Adrenal gland (tissue), 5 donors: ENCODE results near the gene ERC2.

Experiments used
- POLR2A ChIP-seq, 2 donors: fragments of 450-650 bp; IDR thresholded peaks; one replicate each; pipeline ENCODE4 v1.6.1; 2017; ENCODE audit warnings: antibody characterized with exemption in 2 of 2, mild to moderate bottlenecking in 2 of 2, moderate library complexity in 1 of 2
- TF ChIP-seq, protein P1 (sequence below), 6 experiments: fragments of 450-650 bp in 4 of 6; fragments of 200-600 bp in 2 of 6; sonication (generic) in 1 of 6; IDR thresholded peaks; 1 replicate in 5 of 6; 2 replicates in 1 of 6; pipeline versions ENCODE4 v1.5.1 to v1.8.0; 2016 to 2021; ENCODE audit warnings: antibody characterized with exemption in 6 of 6, mild to moderate bottlenecking in 2 of 6, moderate library complexity in 1 of 6
- donor health status: DM: no; HTN: no; CAD: no.

DNA sequence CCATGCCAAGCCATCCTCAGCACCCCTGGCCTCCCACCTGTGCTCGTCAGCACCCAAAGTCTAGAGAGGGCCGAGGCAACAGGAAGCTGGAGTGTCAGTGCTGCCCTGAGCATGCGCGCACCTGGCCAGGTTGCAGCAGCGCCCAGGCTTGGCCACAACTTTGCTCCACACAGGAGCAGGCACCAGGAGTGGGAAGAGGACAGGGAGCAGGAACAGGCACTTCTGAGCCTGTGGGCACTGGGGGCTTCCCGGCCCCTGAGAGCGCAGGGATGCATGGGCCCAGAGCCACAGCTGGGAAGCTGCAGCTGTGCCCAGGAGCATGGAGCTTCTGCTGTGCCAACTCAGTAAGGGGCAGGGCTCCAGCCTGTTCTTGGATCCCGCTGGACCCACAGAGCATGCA is 509.7 kb downstream of the ERC2 start:
- TF ChIP-seq, protein P1, sequence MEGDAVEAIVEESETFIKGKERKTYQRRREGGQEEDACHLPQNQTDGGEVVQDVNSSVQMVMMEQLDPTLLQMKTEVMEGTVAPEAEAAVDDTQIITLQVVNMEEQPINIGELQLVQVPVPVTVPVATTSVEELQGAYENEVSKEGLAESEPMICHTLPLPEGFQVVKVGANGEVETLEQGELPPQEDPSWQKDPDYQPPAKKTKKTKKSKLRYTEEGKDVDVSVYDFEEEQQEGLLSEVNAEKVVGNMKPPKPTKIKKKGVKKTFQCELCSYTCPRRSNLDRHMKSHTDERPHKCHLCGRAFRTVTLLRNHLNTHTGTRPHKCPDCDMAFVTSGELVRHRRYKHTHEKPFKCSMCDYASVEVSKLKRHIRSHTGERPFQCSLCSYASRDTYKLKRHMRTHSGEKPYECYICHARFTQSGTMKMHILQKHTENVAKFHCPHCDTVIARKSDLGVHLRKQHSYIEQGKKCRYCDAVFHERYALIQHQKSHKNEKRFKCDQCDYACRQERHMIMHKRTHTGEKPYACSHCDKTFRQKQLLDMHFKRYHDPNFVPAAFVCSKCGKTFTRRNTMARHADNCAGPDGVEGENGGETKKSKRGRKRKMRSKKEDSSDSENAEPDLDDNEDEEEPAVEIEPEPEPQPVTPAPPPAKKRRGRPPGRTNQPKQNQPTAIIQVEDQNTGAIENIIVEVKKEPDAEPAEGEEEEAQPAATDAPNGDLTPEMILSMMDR (IDR thresholded peaks at IDR 0.05): no peak
- no peak for TF ChIP-seq POLR2A (IDR thresholded peaks at IDR 0.05)
